HG03342 (cell line): Measurements from ENCODE around the gene SLC25A14.
"Not testable (repeated sequence)": the region's sequence is repeated elsewhere in the genome, so short reads cannot be mapped to it uniquely, and the experiment has no call there.

Source experiments
- ATAC-seq: cut with Tn5 transposase; IDR thresholded peaks from one replicate; pipeline ENCODE4 v1.9.1; 2021; ENCODE audit warnings: mild to moderate bottlenecking, moderate library complexity; ENCODE audit not compliant: unreplicated experiment

SLC25A14 gene, protein sequence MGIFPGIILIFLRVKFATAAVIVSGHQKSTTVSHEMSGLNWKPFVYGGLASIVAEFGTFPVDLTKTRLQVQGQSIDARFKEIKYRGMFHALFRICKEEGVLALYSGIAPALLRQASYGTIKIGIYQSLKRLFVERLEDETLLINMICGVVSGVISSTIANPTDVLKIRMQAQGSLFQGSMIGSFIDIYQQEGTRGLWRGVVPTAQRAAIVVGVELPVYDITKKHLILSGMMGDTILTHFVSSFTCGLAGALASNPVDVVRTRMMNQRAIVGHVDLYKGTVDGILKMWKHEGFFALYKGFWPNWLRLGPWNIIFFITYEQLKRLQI

DNA sequence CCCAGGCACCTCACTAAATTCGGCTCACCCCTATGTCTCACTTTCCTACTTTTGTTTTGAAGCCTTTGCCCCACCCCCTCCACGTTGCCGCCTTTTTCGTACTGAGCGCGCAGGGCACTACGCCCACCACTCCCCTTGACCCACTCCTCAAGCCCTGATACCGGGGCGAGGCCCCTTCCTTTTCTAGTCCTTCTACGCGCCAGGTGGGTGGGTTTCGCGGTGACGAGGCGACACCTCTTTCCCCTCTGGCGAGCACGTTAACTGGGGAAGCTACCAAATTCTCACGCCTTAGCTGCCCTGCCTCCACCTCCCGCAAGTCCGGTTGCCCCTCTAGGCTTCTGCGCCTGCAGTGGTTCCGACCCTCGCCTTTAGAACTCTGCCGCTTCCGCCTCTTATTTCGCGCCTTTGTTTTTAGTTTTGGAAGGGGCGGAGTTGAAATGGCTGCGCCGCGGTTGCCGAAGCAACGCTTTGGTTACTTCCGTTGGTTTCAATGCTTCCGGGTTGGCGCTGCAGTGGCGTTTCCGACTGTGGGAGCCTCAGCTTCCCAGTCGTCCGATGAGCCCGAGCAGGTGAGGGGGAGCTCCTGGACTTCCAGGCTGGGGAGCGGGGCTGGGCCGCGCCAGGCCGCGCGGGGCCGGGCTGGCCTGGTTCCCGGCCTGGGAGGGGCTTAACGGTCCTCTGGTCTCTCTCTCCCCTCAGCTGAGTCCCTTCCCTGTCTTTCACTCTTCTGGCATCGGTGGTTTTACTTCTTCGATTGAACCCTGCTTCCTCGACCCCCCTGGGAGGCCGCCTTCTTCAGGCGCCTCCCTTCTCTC, at the start of gene SLC25A14:
TSS of gene SLC25A14 (plus strand) at position 512 of the 815 bp plus-strand sequence. CDS start 360 bp downstream, outside the sequence.
- peak; percentile 94 for ATAC-seq

DNA sequence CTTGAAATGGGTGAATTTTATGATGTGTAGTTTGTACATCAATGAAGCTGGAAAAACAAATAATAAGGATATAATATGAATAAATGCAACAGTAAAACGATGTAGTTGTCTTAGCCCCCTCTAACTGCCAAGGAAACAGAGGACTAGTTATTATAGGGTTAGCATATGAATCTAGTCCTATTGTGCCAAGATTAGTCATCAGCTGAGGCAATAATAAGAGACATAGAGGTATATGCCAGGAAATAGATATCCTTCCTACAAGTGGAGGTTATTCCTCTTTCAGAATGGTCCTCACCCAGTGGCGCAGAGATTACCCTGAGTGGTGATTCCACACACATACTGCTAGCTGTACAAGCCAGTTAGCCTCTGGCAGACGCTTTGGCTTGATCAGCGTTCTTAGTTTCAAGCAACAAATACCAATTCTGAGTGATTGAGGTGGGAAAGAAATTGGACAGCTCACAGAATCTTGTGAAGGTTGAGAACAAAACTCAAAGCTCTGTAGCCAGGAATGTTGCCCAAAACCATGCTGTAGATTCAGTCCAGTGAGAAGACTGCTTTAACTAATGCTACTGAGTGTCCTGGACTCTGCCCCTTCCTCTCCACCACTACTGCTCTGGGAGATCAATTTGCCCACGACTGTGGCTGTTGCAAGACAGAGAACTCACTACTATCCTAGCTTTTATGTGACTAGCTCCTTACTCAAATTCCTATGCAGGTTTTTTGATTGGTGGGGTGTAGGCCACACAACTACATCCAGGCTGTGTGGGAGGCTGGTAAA, 44.0 kb upstream of the SLC25A14 start:
- no peak for ATAC-seq

DNA sequence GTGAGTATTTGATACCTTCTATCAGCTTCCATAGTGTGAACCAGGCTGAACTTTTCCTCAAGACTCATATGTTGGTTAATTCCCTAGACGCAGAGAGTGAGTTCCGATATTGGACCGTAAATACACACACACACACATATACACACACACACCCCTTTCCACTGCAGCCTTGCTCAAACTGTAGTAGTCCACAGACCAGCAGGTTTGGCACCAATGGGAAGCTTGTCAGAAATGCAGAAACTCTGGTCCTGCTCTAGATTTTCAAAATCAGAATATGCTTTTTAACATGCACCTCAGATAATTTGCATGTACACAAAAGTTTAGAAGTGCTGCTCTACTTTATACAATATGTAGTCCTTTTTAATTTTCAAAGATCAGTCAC, 43.4 kb upstream of the SLC25A14 start:
- ATAC-seq: no peak

DNA sequence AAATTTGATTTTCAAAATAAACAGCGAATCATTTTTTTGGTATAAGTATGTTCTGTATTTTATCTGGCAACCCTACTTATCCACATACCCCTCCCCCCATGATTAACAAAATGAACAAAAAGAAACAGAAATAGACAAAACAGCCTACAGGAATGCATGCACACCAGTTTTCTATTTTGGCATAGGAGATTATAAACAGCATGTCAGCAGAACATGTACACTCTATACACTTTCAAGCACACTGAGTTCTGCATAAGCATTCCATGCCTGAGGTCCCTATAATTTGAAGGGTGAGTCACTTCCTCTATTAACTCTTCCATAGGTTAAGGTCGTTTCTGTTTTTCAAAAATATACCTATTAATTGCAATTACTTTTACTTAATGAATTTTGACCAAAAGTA, 43.0 kb upstream of the SLC25A14 start:
- ATAC-seq: no peak

DNA sequence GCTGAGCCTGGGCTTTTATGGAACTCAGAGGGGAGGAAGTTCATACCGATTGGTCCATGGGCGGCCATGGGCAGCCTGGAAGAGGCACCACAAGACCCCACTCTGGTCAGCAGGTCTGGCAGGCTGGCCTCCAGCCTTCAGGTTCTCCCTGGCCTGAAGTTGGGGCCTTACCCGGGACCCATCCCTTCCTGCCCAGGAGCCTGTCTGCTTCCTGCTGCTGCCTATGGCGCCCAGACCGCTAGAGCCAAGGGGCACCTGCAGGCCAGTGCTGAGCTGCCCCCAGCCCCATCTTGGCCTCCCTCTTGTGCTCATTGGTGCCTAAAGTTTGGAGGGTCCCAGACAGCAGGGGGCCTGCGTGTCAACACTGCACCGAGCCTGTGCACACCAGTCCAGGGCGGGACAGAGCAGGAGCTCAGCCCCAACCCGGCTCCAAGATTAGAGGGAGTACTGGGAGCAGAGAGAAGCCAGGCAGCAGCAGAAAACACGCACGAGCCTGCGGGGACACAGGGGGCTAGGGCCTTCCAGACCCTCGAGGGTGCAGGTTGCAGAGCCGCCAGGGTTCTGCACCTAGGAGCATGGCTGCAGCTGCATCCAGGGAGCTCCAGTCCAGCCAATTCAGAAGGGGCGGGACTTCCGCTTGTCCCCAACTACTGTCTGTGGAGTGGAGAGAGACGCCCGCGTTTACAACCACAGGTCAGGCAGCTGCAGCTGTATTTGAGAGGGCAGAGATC, 40.3 kb upstream of the SLC25A14 start:
- no peak for ATAC-seq

DNA sequence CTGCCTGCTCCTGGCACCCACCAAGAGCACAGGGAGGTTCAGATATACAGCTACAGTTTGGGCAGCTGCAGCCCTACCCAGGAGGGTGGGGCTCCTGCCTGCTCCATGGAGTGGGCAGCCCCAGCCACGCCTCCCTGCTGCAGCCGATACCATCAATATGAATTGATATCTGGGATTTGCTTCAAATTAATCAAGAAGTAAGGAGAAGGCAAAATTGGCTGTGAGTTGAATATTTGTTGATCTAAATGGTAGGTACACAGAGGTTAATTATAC, 39.8 kb upstream of the SLC25A14 start:
- no peak for ATAC-seq

DNA sequence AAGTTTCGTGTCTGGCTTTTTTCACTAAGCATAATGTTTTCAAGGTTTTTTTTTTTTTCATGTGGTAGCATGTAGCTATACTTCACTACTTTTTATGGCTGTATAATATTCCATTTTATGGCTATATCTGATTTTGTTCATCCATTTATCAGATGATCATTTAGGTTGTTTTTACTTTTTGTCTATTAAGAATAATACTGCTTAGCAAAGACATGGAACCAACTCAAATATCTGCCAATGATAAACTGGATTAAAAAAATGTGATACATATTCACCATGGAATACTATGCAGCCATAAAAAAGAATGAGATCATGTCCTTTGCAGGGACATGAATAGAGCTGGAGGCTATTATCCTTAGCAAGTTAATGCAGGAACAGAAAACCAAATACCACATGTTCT, 38.3 kb upstream of the SLC25A14 start:
- ATAC-seq: no peak

DNA sequence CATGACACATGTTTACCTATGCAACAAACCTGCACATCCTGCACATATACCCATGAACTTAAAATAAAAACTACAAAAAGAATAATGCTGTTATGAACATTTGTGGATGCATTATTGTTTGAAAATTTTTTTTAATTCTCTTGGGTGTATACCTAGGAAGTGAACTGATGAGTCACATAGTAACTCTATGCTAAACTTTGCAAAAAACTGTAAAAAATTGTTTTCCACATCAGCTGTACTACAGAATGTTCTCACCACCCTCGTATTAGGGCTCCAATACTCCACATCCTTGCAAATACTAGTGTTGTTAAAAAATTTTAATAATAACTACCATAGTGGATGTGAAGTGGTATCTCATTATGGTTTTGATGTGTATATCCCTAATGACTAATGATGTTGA, 37.7 kb upstream of the SLC25A14 start:
- no peak for ATAC-seq

DNA sequence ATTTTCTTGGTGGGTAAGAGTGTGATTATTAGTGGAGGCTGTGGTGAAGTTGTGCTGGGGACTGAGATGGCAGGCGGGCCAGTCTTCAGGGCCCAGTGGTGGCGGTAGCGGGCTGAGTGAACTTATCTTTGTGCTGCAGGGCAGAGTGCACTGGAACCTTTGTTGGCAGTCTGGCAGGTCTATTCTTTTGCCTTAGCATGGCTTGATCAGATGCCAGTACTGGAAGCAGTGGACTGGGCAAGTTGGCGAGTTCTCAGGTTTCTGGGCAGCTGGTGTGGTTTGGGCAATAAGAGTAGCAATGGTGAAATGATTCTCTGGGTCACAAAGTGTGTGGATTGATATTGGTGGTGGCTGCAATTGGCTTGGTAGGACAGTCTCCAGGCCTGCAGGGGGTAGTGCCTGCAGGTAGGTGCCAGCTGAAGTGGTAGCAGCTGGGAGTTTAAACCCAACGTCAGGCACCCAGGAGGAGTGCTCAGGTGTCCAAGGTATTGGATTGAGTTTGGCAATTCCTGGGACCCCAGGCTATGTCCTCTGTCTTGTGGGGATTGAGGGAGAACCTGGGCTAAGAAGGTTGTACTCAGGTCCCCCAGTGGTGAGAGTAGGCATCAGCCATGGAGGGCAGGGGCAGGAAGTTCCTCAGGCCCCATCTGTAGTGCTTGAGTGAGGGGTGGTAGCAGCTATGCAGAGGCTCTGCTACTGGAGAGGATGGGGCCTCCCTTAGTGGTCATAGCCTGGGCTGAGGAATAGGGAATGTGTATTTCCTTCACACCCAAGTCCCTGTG, 34.9 kb upstream of the SLC25A14 start:
- ATAC-seq: no peak

DNA sequence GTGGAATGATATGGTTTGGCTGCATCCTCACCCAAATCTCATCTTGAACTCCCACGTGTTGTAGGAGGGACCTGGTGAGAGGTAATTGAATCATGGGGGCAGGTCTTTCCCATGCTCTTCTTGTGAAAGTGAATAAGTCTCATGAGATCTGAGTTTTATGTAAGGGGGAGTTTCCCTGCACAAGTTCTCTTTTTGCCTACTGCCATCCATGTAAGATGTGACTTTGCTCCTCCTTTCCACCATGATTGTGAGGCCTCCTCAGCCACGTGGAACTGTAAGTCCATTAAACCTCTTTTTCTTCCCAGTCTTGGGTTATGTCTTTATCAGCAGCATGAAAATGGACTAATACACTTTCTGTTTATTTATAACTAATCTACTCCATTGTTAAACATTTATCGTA, 19.8 kb upstream of the SLC25A14 start:
- ATAC-seq: not testable (repeated sequence)

DNA sequence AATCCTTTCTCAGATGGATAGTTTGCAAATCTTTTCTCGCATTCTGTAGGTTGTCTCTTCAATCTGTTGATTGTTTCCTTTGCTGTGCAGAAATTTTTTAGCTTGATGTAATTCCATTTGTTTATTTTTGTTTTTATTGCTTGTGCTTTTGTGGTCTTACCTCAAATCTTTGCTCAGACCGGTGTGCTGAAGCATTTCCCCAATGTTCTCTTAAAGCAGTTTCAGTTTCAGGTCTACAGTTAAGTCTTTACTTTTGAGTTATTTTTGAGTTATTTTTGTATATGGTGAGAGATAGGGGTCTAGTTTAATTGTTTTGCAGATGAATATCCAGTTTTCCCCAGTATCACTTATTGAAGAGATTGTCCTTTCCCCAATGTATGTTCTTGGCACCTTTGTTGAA, 18.2 kb upstream of the SLC25A14 start:
- ATAC-seq: no peak

DNA sequence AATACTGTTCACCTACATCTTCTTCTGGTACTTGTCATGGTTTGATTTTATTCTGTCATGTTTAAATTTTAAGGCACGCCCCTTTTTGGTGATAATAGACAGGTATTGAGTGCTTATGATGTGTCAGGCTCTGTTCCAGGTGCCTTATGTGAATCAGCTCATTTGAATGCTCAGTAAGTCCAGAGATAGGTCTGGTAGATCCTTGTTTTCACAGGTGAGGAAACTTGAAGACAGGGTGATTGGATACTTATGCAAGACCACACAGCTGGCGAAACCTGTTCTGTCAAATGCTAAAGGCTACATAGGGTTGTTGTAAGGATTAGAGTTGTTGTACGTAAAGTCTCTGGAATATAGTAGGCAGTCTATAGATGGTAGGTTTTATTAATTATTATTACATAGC, 9.6 kb upstream of the SLC25A14 start:
- no peak for ATAC-seq

DNA sequence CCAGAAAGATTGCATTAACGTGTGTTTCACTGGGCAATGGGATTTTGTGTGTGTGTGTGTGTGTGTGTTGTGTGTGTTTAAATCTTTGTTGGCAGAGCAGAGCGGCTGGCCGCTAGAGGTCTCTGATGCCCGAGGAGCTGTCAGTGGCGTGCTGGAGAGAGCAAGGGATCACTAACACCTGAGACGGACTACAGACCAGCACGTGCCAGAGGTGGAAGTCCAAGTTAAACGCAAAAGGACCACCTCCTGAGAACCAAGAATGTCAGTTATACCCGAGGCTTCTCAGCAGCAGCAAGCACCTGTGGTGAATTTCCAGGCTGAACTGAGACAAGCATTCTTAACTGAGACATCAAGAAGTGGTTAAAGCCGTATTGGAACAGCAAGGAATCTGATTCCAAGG, 9.0 kb upstream of the SLC25A14 start:
- peak; percentile 81 for ATAC-seq

DNA sequence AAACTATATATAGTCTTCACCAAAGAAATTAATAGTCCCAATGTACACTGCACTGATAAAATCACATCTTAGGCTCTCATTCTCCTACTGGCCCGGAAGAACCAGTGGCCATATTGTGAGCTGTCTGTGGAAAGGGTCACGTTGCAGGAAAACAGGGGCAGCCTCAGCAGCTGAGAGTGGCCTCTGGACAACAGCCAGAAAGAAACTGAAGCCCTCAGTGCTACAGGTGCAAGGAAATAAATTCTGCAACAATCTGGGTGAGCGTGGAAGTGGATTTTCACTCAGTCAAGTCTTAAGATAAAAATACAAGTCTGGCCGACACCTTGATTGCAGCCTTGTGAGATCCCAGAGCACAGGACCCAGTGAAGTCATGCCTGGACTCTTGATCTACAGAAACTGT, 3.2 kb upstream of the SLC25A14 start:
- ATAC-seq: no peak

DNA sequence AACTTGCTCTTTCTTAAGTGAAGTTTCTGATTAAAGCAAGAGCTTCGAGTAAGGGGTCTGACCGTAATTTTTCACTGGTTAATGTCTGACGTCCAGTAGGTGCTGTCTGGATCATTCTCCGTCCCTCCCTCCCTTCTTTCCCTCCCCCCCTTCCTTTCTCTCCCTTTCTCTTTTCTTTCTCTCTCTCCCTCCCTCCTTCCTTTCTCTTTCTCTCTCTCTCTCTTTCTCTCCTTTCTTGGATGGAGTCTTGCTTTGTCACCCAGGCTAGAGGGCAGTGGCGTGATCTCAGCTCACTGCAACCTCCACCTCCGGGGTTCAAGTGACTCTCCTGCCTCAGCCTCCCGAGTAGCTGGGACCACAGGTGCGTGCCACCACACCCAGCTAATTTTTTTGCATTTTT, 850 bp upstream of the SLC25A14 start:
- ATAC-seq: not testable (repeated sequence)

DNA sequence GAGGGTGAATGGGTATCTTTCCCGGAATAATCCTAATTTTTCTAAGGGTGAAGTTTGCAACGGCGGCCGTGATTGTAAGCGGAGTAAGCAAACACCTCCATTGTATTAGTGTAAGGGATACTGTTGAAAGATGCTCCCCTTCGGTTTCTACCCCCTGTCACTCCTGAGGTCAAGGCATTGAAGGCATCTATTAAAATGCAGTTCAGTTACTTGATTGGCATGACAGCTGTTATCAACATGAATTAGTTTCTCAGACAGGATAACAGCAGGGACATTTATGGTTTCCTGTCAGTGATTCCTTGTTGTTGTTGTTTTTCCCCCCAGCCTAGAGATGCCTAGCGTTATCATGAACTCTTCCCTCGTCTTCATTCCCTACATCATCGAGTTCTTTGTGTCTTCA, 552 bp downstream of the SLC25A14 start:
- peak; percentile 4 for ATAC-seq

DNA sequence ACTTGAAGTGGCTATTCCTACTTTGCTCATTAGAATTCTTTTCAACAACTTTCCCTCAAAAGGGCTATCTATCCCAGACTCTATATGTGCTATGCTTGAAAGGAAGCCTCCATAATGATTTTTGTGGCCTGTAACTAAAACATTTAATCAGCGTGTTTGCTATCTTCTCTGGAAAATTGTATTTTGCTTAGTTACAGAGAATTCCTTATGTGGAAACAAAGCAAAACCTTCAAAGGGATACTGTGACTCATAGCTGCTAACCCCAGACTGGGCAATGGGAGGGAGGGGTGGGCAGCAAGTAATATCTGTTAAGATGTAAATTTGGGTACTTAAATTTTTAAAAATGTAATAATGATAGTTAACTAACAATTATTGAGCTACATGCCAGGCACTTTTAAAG, 3.7 kb downstream of the SLC25A14 start:
- ATAC-seq: no peak

DNA sequence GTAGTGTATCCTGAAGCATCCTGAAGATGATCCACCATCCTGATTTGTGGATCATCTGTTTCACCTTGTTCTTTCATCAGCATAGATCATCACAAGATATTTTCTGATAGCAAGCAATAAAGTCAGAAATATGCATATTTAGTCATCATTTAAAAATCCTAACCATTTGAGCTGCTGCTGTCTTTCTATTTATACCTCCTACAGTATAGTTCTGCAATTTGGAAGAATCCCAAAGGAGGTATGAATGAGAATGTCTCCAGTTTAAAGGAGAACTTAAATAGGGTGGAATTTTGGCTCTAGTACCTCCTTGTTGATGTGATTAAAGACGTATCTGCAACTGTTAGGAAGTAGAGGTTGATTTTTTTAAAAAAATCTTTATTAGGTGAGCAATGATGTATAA, 7.6 kb downstream of the SLC25A14 start:
- no peak for ATAC-seq

DNA sequence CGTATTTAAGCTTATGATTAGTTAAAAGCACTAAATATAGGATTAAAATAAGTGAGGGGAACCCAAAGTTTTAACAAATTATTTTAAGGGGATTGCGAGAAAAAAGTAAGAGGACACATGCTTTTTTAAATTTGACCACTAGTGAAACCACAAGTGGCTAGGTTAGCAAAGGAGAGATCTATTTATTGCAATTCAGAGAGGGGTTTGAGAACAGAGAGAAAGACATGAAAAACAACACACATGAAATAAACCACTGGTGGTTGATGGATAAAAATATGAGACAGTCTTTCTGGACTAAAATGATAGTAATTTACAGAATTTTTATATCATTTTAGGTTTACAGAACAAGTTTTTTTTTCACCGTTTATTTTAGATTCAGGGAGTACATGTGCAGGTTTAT, 11.8 kb downstream of the SLC25A14 start:
- ATAC-seq: no peak

DNA sequence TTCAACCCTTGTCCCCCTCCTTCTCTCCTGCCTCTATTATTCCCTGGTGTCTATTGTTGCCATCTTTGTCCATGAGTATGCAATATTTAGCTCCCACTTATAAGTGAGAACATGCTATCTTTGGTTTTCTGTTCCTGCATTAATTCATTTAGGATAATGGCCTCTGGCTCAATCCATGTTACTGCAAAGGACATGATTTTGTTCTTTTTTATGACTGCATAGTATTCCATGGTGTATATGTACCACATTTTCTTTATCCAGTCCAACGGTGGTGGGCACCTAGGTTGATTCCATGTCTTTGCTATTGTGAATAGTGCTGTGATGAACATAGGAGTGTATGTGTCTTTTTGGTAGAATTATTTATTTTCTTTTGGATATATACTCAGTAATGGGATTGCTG, 12.3 kb downstream of the SLC25A14 start:
- ATAC-seq: not testable (repeated sequence)
